ENCODE measurements around the gene MPP2.
A peak's percentile ranks its signal among the peaks of the same experiment; 100 is the strongest.

The MPP2 gene, protein sequence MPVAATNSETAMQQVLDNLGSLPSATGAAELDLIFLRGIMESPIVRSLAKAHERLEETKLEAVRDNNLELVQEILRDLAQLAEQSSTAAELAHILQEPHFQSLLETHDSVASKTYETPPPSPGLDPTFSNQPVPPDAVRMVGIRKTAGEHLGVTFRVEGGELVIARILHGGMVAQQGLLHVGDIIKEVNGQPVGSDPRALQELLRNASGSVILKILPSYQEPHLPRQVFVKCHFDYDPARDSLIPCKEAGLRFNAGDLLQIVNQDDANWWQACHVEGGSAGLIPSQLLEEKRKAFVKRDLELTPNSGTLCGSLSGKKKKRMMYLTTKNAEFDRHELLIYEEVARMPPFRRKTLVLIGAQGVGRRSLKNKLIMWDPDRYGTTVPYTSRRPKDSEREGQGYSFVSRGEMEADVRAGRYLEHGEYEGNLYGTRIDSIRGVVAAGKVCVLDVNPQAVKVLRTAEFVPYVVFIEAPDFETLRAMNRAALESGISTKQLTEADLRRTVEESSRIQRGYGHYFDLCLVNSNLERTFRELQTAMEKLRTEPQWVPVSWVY

DNA sequence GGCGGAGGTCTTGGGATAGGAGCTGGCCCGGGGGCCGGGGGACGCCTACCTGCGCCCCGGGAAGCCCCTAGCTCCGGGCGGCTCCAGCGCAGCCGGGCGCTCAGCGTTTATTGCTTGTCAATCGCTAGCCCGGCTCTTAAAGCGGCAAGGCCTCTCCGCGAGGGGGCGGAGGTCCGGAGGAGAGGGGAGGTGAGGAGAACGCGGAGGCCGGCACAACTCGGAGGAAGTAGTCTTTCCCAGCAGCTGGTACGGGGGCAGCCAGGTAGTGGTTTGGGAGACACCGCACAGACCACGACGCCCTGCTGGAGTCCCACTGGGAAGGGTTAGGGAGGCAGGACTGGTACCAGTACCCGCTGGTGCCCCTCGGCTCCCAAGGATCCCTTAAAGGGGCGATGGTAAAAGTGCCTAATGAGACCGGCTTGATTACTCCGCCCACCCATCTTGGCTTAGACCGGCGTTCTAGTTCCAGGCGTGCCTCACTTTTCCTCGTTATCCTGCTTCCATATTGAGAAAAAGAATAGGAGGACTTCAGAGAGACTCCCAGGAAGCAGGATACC, at the start of gene MPP2:
TSS of gene MPP2 (minus strand) at position 112 of the 557 bp plus-strand sequence. CDS start 3,076 bp downstream, outside the sequence.
- Histone ChIP-seq H3K9me3 (ENCODE audit: control insufficient read depth, insufficient read depth, low read depth, low read length) (no peaks in the 10 kb centered on the region), H3K4me1 (ENCODE audit: control insufficient read depth, insufficient read depth, low read length) (peaks cover 12% of the 10 kb centered on the region; the same call in 1 of the 2 replicates), H3K36me3 (ENCODE audit: control insufficient read depth in 2 of 2, insufficient read depth in 1 of 2, low read length in 2 of 2) (no peaks in the 10 kb centered on the region), H3K27ac (ENCODE audit: extremely low read depth, low read depth, low read length) (peak within 1 kb of the TSS; percentile 51; the same call in 1 of the 2 replicates), H3K4me3 (ENCODE audit: low read depth, low read length) (peak within 1 kb of the TSS; percentile 47)
- POLR2A ChIA-PET, result interaction anchor here (1.2 kb wide), 2 partner anchors 9 to 18 kb away, joined by 3 to 4 read pairs; no protein-coding TSS in a partner anchor
- CTCF ChIA-PET, result interaction anchor here (0.6 to 5.6 kb wide), 17 partner anchors 13 to 208 kb away, joined by 3 to 50 read pairs (median 5); partner anchors contain the start of gene PPY
- no peak for TF ChIP-seq HOXC10 (CRISPR knock-in tag; IDR thresholded peaks at IDR 0.05)
- TF ChIP-seq, protein P1, sequence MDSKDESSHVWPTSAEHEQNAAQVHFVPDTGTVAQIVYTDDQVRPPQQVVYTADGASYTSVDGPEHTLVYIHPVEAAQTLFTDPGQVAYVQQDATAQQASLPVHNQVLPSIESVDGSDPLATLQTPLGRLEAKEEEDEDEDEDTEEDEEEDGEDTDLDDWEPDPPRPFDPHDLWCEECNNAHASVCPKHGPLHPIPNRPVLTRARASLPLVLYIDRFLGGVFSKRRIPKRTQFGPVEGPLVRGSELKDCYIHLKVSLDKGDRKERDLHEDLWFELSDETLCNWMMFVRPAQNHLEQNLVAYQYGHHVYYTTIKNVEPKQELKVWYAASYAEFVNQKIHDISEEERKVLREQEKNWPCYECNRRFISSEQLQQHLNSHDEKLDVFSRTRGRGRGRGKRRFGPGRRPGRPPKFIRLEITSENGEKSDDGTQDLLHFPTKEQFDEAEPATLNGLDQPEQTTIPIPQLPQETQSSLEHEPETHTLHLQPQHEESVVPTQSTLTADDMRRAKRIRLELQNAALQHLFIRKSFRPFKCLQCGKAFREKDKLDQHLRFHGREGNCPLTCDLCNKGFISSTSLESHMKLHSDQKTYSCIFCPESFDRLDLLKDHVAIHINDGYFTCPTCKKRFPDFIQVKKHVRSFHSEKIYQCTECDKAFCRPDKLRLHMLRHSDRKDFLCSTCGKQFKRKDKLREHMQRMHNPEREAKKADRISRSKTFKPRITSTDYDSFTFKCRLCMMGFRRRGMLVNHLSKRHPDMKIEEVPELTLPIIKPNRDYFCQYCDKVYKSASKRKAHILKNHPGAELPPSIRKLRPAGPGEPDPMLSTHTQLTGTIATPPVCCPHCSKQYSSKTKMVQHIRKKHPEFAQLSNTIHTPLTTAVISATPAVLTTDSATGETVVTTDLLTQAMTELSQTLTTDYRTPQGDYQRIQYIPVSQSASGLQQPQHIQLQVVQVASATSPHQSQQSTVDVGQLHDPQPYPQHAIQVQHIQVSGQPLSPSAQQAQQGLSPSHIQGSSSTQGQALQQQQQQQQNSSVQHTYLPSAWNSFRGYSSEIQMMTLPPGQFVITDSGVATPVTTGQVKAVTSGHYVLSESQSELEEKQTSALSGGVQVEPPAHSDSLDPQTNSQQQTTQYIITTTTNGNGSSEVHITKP (tag by site-specific recombination; IDR thresholded peaks at IDR 0.05), result peak; percentile 94
- TF ChIP-seq ZBTB21 (tag by site-specific recombination; IDR thresholded peaks at IDR 0.05), result no peak
- TF ChIP-seq ZNF610 (tag by site-specific recombination; IDR thresholded peaks at IDR 0.05; ENCODE audit: borderline replicate concordance), result no peak
- TF ChIP-seq, protein P2, sequence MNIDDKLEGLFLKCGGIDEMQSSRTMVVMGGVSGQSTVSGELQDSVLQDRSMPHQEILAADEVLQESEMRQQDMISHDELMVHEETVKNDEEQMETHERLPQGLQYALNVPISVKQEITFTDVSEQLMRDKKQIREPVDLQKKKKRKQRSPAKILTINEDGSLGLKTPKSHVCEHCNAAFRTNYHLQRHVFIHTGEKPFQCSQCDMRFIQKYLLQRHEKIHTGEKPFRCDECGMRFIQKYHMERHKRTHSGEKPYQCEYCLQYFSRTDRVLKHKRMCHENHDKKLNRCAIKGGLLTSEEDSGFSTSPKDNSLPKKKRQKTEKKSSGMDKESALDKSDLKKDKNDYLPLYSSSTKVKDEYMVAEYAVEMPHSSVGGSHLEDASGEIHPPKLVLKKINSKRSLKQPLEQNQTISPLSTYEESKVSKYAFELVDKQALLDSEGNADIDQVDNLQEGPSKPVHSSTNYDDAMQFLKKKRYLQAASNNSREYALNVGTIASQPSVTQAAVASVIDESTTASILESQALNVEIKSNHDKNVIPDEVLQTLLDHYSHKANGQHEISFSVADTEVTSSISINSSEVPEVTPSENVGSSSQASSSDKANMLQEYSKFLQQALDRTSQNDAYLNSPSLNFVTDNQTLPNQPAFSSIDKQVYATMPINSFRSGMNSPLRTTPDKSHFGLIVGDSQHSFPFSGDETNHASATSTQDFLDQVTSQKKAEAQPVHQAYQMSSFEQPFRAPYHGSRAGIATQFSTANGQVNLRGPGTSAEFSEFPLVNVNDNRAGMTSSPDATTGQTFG (tag by site-specific recombination; IDR thresholded peaks at IDR 0.05; ENCODE audit: borderline replicate concordance), result no peak
- TF ChIP-seq, protein P3, sequence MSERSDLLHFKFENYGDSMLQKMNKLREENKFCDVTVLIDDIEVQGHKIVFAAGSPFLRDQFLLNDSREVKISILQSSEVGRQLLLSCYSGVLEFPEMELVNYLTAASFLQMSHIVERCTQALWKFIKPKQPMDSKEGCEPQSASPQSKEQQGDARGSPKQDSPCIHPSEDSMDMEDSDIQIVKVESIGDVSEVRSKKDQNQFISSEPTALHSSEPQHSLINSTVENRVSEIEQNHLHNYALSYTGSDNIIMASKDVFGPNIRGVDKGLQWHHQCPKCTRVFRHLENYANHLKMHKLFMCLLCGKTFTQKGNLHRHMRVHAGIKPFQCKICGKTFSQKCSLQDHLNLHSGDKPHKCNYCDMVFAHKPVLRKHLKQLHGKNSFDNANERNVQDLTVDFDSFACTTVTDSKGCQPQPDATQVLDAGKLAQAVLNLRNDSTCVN (tag by site-specific recombination; optimal IDR thresholded peaks at IDR 0.05), result peak; percentile 27
- TF ChIP-seq GLIS2 (tag by site-specific recombination; IDR thresholded peaks at IDR 0.05), result peak; percentile 76
- TF ChIP-seq, protein P4, sequence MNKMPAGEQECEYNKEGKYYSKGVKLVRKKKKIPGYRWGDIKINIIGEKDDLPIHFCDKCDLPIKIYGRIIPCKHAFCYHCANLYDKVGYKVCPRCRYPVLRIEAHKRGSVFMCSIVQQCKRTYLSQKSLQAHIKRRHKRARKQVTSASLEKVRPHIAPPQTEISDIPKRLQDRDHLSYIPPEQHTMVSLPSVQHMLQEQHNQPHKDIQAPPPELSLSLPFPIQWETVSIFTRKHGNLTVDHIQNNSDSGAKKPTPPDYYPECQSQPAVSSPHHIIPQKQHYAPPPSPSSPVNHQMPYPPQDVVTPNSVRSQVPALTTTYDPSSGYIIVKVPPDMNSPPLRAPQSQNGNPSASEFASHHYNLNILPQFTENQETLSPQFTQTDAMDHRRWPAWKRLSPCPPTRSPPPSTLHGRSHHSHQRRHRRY (tag by site-specific recombination; IDR thresholded peaks at IDR 0.05), result no peak
- peak; percentile 79 for TF ChIP-seq KLF9 (tag by site-specific recombination; IDR thresholded peaks at IDR 0.05; ENCODE audit: low read depth)
- TF ChIP-seq IKZF3 (tag by site-specific recombination; IDR thresholded peaks at IDR 0.05), result peak; percentile 76
- peak; percentile 33; the same call in 1 of the 2 replicates for TF ChIP-seq KLF1 (tag by site-specific recombination; IDR thresholded peaks at IDR 0.05)
- TF ChIP-seq ZNF600 (tag by site-specific recombination; IDR thresholded peaks at IDR 0.05), result peak; percentile 84; the same call in 1 of the 2 replicates
- TF ChIP-seq ZNF391 (tag by site-specific recombination; IDR thresholded peaks at IDR 0.05; ENCODE audit: borderline replicate concordance, low read depth), result no peak
- 0 out of 2 replicates have a peak, but pooled peaks have one; percentile 1 for TF ChIP-seq ZBTB17 (tag by site-specific recombination; IDR thresholded peaks at IDR 0.05)
- TF ChIP-seq ZNF473 (tag by site-specific recombination; IDR thresholded peaks at IDR 0.05), result no peak
- TF ChIP-seq, protein P5, sequence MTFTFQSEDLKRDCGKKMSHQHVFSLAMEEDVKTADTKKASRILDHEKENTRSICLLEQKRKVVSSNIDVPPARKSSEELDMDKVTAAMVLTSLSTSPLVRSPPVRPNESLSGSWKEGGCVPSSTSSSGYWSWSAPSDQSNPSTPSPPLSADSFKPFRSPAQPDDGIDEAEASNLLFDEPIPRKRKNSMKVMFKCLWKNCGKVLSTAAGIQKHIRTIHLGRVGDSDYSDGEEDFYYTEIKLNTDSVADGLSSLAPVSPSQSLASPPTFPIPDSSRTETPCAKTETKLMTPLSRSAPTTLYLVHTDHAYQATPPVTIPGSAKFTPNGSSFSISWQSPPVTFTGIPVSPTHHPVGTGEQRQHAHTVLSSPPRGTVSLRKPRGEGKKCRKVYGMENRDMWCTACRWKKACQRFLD (tag by site-specific recombination; IDR thresholded peaks at IDR 0.05), result no peak
- peak; percentile 77; the same call in 1 of the 2 replicates for TF ChIP-seq ZNF76 (tag by site-specific recombination; IDR thresholded peaks at IDR 0.05; ENCODE audit: borderline replicate concordance, low read depth)
- TF ChIP-seq ZNF335 (tag by site-specific recombination; conservative IDR thresholded peaks at IDR 0.05), result peak; percentile 74
- TF ChIP-seq, protein P6, sequence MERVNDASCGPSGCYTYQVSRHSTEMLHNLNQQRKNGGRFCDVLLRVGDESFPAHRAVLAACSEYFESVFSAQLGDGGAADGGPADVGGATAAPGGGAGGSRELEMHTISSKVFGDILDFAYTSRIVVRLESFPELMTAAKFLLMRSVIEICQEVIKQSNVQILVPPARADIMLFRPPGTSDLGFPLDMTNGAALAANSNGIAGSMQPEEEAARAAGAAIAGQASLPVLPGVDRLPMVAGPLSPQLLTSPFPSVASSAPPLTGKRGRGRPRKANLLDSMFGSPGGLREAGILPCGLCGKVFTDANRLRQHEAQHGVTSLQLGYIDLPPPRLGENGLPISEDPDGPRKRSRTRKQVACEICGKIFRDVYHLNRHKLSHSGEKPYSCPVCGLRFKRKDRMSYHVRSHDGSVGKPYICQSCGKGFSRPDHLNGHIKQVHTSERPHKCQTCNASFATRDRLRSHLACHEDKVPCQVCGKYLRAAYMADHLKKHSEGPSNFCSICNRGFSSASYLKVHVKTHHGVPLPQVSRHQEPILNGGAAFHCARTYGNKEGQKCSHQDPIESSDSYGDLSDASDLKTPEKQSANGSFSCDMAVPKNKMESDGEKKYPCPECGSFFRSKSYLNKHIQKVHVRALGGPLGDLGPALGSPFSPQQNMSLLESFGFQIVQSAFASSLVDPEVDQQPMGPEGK (tag by site-specific recombination; IDR thresholded peaks at IDR 0.05), result peak; percentile 50; the same call in 1 of the 2 replicates
- TF ChIP-seq, protein P7, sequence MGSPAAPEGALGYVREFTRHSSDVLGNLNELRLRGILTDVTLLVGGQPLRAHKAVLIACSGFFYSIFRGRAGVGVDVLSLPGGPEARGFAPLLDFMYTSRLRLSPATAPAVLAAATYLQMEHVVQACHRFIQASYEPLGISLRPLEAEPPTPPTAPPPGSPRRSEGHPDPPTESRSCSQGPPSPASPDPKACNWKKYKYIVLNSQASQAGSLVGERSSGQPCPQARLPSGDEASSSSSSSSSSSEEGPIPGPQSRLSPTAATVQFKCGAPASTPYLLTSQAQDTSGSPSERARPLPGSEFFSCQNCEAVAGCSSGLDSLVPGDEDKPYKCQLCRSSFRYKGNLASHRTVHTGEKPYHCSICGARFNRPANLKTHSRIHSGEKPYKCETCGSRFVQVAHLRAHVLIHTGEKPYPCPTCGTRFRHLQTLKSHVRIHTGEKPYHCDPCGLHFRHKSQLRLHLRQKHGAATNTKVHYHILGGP (tag by site-specific recombination; IDR thresholded peaks at IDR 0.05), result no peak
- TF ChIP-seq ZNF341 (tag by site-specific recombination; IDR thresholded peaks at IDR 0.05; ENCODE audit: low read depth), result peak; percentile 84
